Measurements from ENCODE around the gene SDC4. TPM values are rescaled to one million over a fixed set of nuclear protein-coding genes. Genes with fewer than 3 reads are reported as not detected.

SDC4 gene
- total and polyA plus RNA-seq, 7 experiments from 2014 or later = 0.21 to 46.7 (median 0.47) TPM; not detected in 1

DNA sequence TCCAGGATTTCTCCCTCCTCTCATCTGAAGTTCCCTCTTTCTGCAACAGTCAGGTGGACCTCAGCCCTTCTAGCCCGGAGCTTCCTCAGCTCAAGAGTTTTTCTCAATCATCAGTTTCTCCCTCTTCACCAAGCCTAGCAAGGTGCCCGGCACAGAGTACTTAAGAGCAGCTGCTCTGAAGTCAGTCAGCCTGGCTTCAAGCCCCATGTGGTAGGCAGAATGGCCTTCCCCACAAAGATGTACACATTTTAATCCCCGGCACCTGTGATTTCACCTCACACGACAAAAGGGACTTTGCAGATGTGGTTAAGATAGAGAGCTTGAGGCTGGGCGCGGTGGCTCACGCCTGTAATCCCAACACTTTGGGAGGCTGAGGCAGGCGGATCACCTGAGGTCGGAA is 56.7 kb downstream of the SDC4 start:
- POLR2A ChIA-PET = interaction anchor here (0.8 kb wide), 1 partner anchor 323 kb away, joined by 3 read pairs; no protein-coding TSS in a partner anchor
- Histone ChIP-seq H3K9me3 (ENCODE audit: control insufficient read depth in 2 of 3, low read length in 3 of 3) (no peaks in the 10 kb centered on the region), H3K4me3 (ENCODE audit: low read length) (no peak overlapping the region), H3K27ac (ENCODE audit: low read depth, low read length) (no peak overlapping the region), H3K27me3 (ENCODE audit: control insufficient read depth in 2 of 2, insufficient read depth in 2 of 2, low read length in 2 of 2) (peaks cover 0 to 10% of the 10 kb centered on the region in 2 donors), H3K4me1 (ENCODE audit: control insufficient read depth in 2 of 2, insufficient read depth in 2 of 2, low read length in 2 of 2) (peaks cover 4 to 14% of the 10 kb centered on the region in 2 donors), H3K36me3 (ENCODE audit: control insufficient read depth in 2 of 3, insufficient read depth in 3 of 3, low read length in 3 of 3) (no peaks in the 10 kb centered on the region)
- H3K4me1 Mint-ChIP-seq = peaks cover 4 to 21% (median 11%) of the 10 kb centered on the region in 7 donors
- intact Hi-C loops (cut with micrococcal nuclease) = loop anchor here (1.0 to 5.0 kb wide), 7 partner anchors 153 to 544 kb away; partner anchors contain the start of genes KCNK15 (in 1 of the 2) and YWHAB (in 1 of the 2)
- H3K9me3 Mint-ChIP-seq = no peaks in the 10 kb centered on the region
- CTCF ChIA-PET = interaction anchor here (0.6 to 2.4 kb wide), 2 partner anchors 12 to 705 kb away, joined by 3 to 6 read pairs; no protein-coding TSS in a partner anchor
- DNase-seq (no peak), ATAC-seq (no peak)
- H3K27me3 Mint-ChIP-seq = peaks cover 26 to 54% (median 43%) of the 10 kb centered on the region in 5 donors
- H3K36me3 Mint-ChIP-seq = peaks cover 0 to 2% (median 0%) of the 10 kb centered on the region in 5 donors
- H3K4me3 Mint-ChIP-seq = peak overlapping the region in 1 of 10 donors; percentile 38
- H3K27ac Mint-ChIP-seq = no peak overlapping the region

GRCh38 chr20:45290677-45291355 is 57.4 kb downstream of the SDC4 start:
- DNase-seq (peak; percentile 12 to 64 (median 49)), ATAC-seq (peak; percentile 58)
- Mint-ChIP-seq H3K9me3 (no peaks in the 10 kb centered on the region), H3K27me3 (peaks cover 31 to 49% (median 38%) of the 10 kb centered on the region in 5 donors), H3K36me3 (peaks cover 0 to 2% (median 0%) of the 10 kb centered on the region in 5 donors), H3K4me1 (peaks cover 4 to 18% (median 11%) of the 10 kb centered on the region in 7 donors), H3K27ac (no peak overlapping the region), H3K4me3 (no peak overlapping the region)
- intact Hi-C loops (cut with micrococcal nuclease) = loop anchor here (1.0 to 5.0 kb wide), 7 partner anchors 152 to 544 kb away; partner anchors contain the start of genes KCNK15 (in 1 of the 2) and YWHAB (in 1 of the 2)
- no peak overlapping the region for H3K4me3 ChIP-seq (ENCODE audit: low read length)
- peaks cover 0 to 10% of the 10 kb centered on the region in 2 donors for H3K27me3 ChIP-seq (ENCODE audit: control insufficient read depth in 2 of 2, insufficient read depth in 2 of 2, low read length in 2 of 2)
- H3K9me3 ChIP-seq (ENCODE audit: control insufficient read depth in 2 of 3, low read length in 3 of 3) = no peaks in the 10 kb centered on the region
- peaks cover 4 to 14% of the 10 kb centered on the region in 2 donors for H3K4me1 ChIP-seq (ENCODE audit: control insufficient read depth in 2 of 2, insufficient read depth in 2 of 2, low read length in 2 of 2)
- ChIA-PET CTCF (interaction anchor here (0.6 to 2.4 kb wide), 5 partner anchors 11 to 705 kb away, joined by 3 to 6 read pairs (median 3); no protein-coding TSS in a partner anchor), POLR2A (interaction anchor here (0.8 kb wide), 1 partner anchor 323 kb away, joined by 3 read pairs; no protein-coding TSS in a partner anchor)
- H3K27ac ChIP-seq (ENCODE audit: low read depth, low read length) = no peak overlapping the region
- no peaks in the 10 kb centered on the region for H3K36me3 ChIP-seq (ENCODE audit: control insufficient read depth in 2 of 3, insufficient read depth in 3 of 3, low read length in 3 of 3)

DNA sequence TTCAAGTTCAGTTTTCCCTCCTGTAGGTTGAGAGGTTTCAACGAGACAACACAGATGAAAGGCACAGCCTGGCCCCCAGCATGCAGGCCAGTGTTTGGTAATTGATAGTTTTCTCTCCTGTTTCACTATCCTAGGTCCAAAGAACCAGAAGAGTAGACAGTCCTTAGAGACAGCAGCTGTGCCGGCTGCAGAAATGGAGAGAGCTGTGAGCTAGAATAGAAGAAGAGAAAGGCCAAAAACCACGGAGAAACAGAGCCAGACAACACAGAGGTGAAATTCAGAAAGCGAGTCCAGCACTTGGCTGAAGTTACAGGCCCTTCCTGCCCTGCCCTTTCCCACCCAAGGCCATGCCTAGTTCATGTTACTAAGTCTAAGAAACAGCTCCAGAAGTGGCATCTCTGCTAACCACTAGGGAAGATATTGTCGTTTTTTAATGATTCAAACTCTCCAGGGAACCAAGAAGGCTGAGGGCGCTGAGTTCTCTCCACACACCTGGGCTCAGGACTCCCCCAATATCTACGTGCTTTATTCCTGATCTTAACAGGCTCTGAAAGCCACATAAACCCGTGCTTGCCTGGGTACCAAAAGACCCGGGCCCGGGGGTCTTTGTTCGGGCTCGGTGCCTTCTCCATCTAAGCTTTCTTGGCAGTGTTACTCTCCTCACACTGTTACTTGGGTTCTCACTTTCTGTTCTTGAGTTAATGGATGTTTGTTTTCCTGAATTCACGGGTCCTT is 58.1 kb downstream of the SDC4 start:
- Mint-ChIP-seq H3K36me3 (peaks cover 0 to 1% (median 0%) of the 10 kb centered on the region in 5 donors), H3K9me3 (no peaks in the 10 kb centered on the region), H3K4me1 (peaks cover 4 to 18% (median 11%) of the 10 kb centered on the region in 7 donors), H3K4me3 (no peak overlapping the region), H3K27me3 (peaks cover 31 to 49% (median 36%) of the 10 kb centered on the region in 5 donors), H3K27ac (no peak overlapping the region)
- DNase-seq (no peak), ATAC-seq (no peak)
- H3K27me3 ChIP-seq (ENCODE audit: control insufficient read depth in 2 of 2, insufficient read depth in 2 of 2, low read length in 2 of 2) = peaks cover 0 to 10% of the 10 kb centered on the region in 2 donors
- ChIA-PET POLR2A (no interaction called here), CTCF (interaction anchor here (0.9 to 2.4 kb wide), 4 partner anchors 10 to 606 kb away, joined by 3 to 6 read pairs (median 3); no protein-coding TSS in a partner anchor)
- no peaks in the 10 kb centered on the region for H3K36me3 ChIP-seq (ENCODE audit: control insufficient read depth in 2 of 3, insufficient read depth in 3 of 3, low read length in 3 of 3)
- H3K4me3 ChIP-seq (ENCODE audit: low read length) = no peak overlapping the region
- peaks cover 4 to 14% of the 10 kb centered on the region in 2 donors for H3K4me1 ChIP-seq (ENCODE audit: control insufficient read depth in 2 of 2, insufficient read depth in 2 of 2, low read length in 2 of 2)
- H3K9me3 ChIP-seq (ENCODE audit: control insufficient read depth in 2 of 3, low read length in 3 of 3) = no peaks in the 10 kb centered on the region
- no peak overlapping the region for H3K27ac ChIP-seq (ENCODE audit: low read depth, low read length)
- intact Hi-C loops (cut with micrococcal nuclease) = loop anchor here (2.0 to 5.0 kb wide), 5 partner anchors 151 to 543 kb away; partner anchors contain the start of genes KCNK15 (in 1 of the 2) and YWHAB (in 1 of the 2)

GRCh38 chr20:45288860-45289259 is 59.4 kb downstream of the SDC4 start:
- ChIA-PET POLR2A (no interaction called here), CTCF (no interaction called here)
- Mint-ChIP-seq H3K4me1 (peaks cover 2 to 14% (median 8%) of the 10 kb centered on the region in 7 donors), H3K27me3 (peaks cover 22 to 47% (median 32%) of the 10 kb centered on the region in 5 donors), H3K36me3 (no peaks in the 10 kb centered on the region), H3K27ac (no peak overlapping the region), H3K9me3 (no peaks in the 10 kb centered on the region), H3K4me3 (no peak overlapping the region)
- ATAC-seq (no peak), DNase-seq (no peak)
- H3K9me3 ChIP-seq (ENCODE audit: control insufficient read depth in 2 of 3, low read length in 3 of 3) = no peaks in the 10 kb centered on the region
- intact Hi-C loops (cut with micrococcal nuclease) = no loop called here
- no peak overlapping the region for H3K27ac ChIP-seq (ENCODE audit: low read depth, low read length)
- H3K36me3 ChIP-seq (ENCODE audit: control insufficient read depth in 2 of 3, insufficient read depth in 3 of 3, low read length in 3 of 3) = no peaks in the 10 kb centered on the region
- H3K4me3 ChIP-seq (ENCODE audit: low read length) = no peak overlapping the region
- H3K4me1 ChIP-seq (ENCODE audit: control insufficient read depth in 2 of 2, insufficient read depth in 2 of 2, low read length in 2 of 2) = peaks cover 4 to 10% of the 10 kb centered on the region in 2 donors
- peaks cover 0 to 4% of the 10 kb centered on the region in 2 donors for H3K27me3 ChIP-seq (ENCODE audit: control insufficient read depth in 2 of 2, insufficient read depth in 2 of 2, low read length in 2 of 2)

DNA sequence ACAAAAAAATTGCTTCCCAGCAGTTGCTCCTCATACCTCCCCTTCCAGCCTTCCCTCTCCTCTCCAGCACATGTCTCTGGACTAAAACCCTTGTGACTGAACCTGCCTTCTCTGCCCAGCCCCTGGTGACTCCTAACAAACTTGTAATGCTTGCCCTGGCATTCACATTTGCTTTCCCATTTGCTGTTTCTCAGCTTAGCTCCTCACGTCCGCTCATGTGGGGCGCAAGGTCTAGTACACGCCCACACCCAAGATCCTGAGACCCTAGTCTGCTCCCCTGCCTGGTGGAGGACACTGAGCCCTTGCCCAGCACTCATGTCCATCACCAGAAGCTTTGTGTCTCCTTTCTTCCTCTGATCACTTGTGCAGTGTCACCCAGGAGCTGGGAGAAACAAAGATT is 59.8 kb downstream of the SDC4 start:
- no peak for DNase-seq
- Mint-ChIP-seq H3K27me3 (peaks cover 20 to 44% (median 31%) of the 10 kb centered on the region in 5 donors), H3K4me3 (no peak overlapping the region), H3K27ac (peak overlapping the region in 1 of 9 donors; percentile 28), H3K36me3 (no peaks in the 10 kb centered on the region), H3K4me1 (peaks cover 0 to 13% (median 6%) of the 10 kb centered on the region in 7 donors), H3K9me3 (no peaks in the 10 kb centered on the region)
- Histone ChIP-seq H3K27ac (ENCODE audit: low read depth, low read length) (no peak overlapping the region), H3K4me1 (ENCODE audit: control insufficient read depth in 2 of 2, insufficient read depth in 2 of 2, low read length in 2 of 2) (peaks cover 4 to 6% of the 10 kb centered on the region in 2 donors), H3K36me3 (ENCODE audit: control insufficient read depth in 2 of 3, insufficient read depth in 3 of 3, low read length in 3 of 3) (no peaks in the 10 kb centered on the region), H3K9me3 (ENCODE audit: control insufficient read depth in 2 of 3, low read length in 3 of 3) (no peaks in the 10 kb centered on the region), H3K27me3 (ENCODE audit: control insufficient read depth in 2 of 2, insufficient read depth in 2 of 2, low read length in 2 of 2) (peaks cover 0 to 3% of the 10 kb centered on the region in 2 donors), H3K4me3 (ENCODE audit: low read length) (no peak overlapping the region)
- POLR2A ChIA-PET = no interaction called here
- intact Hi-C loops (cut with micrococcal nuclease) = no loop called here
- ATAC-seq = no peak
- CTCF ChIA-PET = interaction anchor here (0.5 to 0.6 kb wide), 2 partner anchors 31 to 282 kb away, joined by 3 to 5 read pairs; no protein-coding TSS in a partner anchor

- peaks cover 10 to 42% (median 34%) of the 10 kb centered on the region in 5 donors for H3K27me3 Mint-ChIP-seq
- H3K9me3 Mint-ChIP-seq = peaks cover 0 to 2% (median 0%) of the 10 kb centered on the region in 11 donors
- no peaks in the 10 kb centered on the region for H3K27me3 ChIP-seq (ENCODE audit: control insufficient read depth in 2 of 2, insufficient read depth in 2 of 2, low read length in 2 of 2)
- ATAC-seq (peak; percentile 26), DNase-seq (no peak)
- POLR2A ChIA-PET = interaction anchor here (0.8 kb wide), 1 partner anchor 908 kb away, joined by 4 read pairs; no protein-coding TSS in a partner anchor
- no peak overlapping the region for H3K4me3 Mint-ChIP-seq
- intact Hi-C loops (cut with micrococcal nuclease) = no loop called here
- no peaks in the 10 kb centered on the region for H3K4me1 ChIP-seq (ENCODE audit: control insufficient read depth in 2 of 2, insufficient read depth in 2 of 2, low read length in 2 of 2)
- no peak overlapping the region for H3K27ac Mint-ChIP-seq
- peaks cover 0 to 3% (median 0%) of the 10 kb centered on the region in 5 donors for H3K36me3 Mint-ChIP-seq
- CTCF ChIA-PET = no interaction called here
- H3K27ac ChIP-seq (ENCODE audit: low read depth, low read length) = no peak overlapping the region
- H3K4me1 Mint-ChIP-seq = peaks cover 0 to 2% (median 0%) of the 10 kb centered on the region in 7 donors
- no peaks in the 10 kb centered on the region for H3K36me3 ChIP-seq (ENCODE audit: control insufficient read depth in 2 of 3, insufficient read depth in 3 of 3, low read length in 3 of 3)
- no peak overlapping the region for H3K4me3 ChIP-seq (ENCODE audit: low read length)
- no peaks in the 10 kb centered on the region for H3K9me3 ChIP-seq (ENCODE audit: control insufficient read depth in 2 of 3, low read length in 3 of 3)
Measured at GRCh38 chr20:45283551-45284057, 64.6 kb downstream of the SDC4 start.
